Common myeloid progenitor, CD34-positive (primary cell): ENCODE data around the gene DACT2.

Experiments
- CTCF ChIA-PET: fragments of 350-600 bp; sonication (Branson Sonifier 250); formaldehyde crosslinking; loops from one replicate; lab custom pipeline; 2021; ENCODE audit warnings: antibody characterized with exemption; lab: Charles Lee
- POLR2A ChIA-PET: fragments of 350-600 bp; sonication (Branson Sonifier 250); formaldehyde crosslinking; loops from one replicate; lab custom pipeline; 2021; ENCODE audit warnings: antibody characterized with exemption; lab: Charles Lee
- DNase-seq, 3 donors: peaks; one replicate each; pipeline versions ENCODE4 v3.0.0 to v3.0.0-alpha.2; 2013
- H3K27ac ChIP-seq, 2 experiments: 1 replicate in 1 of 2; 2 replicates in 1 of 2; pipeline ENCODE4 v1.7.0; 2013; ENCODE audit warnings: inconsistent platforms in 2 of 2, low read length in 2 of 2, mild to moderate bottlenecking in 2 of 2, low read depth in 1 of 2, moderate library complexity in 1 of 2; ENCODE audit not compliant: severe bottlenecking in 2 of 2, insufficient read depth in 1 of 2, poor library complexity in 1 of 2
- H3K27me3 ChIP-seq, 5 experiments: replicated peaks in 2 of 5; 1 replicate in 3 of 5; 2 replicates in 2 of 5; pipeline versions ENCODE4 v1.6.1 to v1.7.0; 2013; ENCODE audit warnings: low read length in 4 of 5, mild to moderate bottlenecking in 2 of 5, moderate library complexity in 2 of 5, inconsistent platforms in 1 of 5; ENCODE audit not compliant: insufficient read depth in 5 of 5, control insufficient read depth in 4 of 5
- H3K36me3 ChIP-seq, 4 experiments: 1 replicate in 2 of 4; 2 replicates in 2 of 4; pipeline versions ENCODE4 v1.6.1 to v1.7.0; 2013; ENCODE audit warnings: low read length in 3 of 4, control low read depth in 1 of 4, mild to moderate bottlenecking in 1 of 4; ENCODE audit not compliant: control insufficient read depth in 4 of 4, insufficient read depth in 4 of 4
- H3K4me1 ChIP-seq, 4 experiments: 1 replicate in 3 of 4; 2 replicates in 1 of 4; pipeline versions ENCODE4 v1.6.1 to v1.7.1; 2013; ENCODE audit warnings: low read length in 3 of 4, mild to moderate bottlenecking in 3 of 4, control low read depth in 1 of 4, inconsistent platforms in 1 of 4, moderate library complexity in 1 of 4; ENCODE audit not compliant: control insufficient read depth in 4 of 4, insufficient read depth in 4 of 4; ENCODE audit errors: control extremely low read depth in 1 of 4
- H3K4me3 ChIP-seq, 7 experiments: 1 replicate in 4 of 7; 2 replicates in 3 of 7; pipeline versions ENCODE4 v1.5.1 to v1.7.0; 2013; ENCODE audit warnings: mild to moderate bottlenecking in 7 of 7, low read length in 6 of 7, moderate library complexity in 6 of 7, inconsistent platforms in 2 of 7, low read depth in 2 of 7, control low read depth in 1 of 7; ENCODE audit not compliant: insufficient read depth in 4 of 7, control insufficient read depth in 1 of 7; ENCODE audit errors: extremely low read depth in 1 of 7
- H3K9me3 ChIP-seq, 5 experiments: 1 replicate in 4 of 5; 2 replicates in 1 of 5; pipeline versions ENCODE4 v1.6.1 to v1.7.1; 2013; ENCODE audit warnings: low read length in 4 of 5, mild to moderate bottlenecking in 2 of 5, inconsistent platforms in 1 of 5, low read depth in 1 of 5, moderate library complexity in 1 of 5; ENCODE audit not compliant: control insufficient read depth in 4 of 5, insufficient read depth in 2 of 5; ENCODE audit errors: control extremely low read depth in 1 of 5
- WGBS: methylation state at CpG from one replicate; pipeline ENCODE4 v1.1.5; 2013; ENCODE audit not compliant: insufficient coverage; 5-methylcytosine and 5-hydroxymethylcytosine counted together

DACT2 gene

GRCh38 chr6:168343239-168344150, 23.9 kb upstream of the DACT2 start:
- H3K9me3 ChIP-seq = no peaks in the 10 kb centered on the region
- CTCF ChIA-PET = no interaction called here
- H3K27ac ChIP-seq = no peak overlapping the region
- WGBS = 68% methylated on average over 21 of the region's 24 CpGs
- peak in 1 of 3 donors; percentile 9 for DNase-seq
- no peaks in the 10 kb centered on the region for H3K4me1 ChIP-seq
- peaks cover 0 to 62% (median 12%) of the 10 kb centered on the region in 5 experiments for H3K27me3 ChIP-seq
- H3K4me3 ChIP-seq = no peak overlapping the region
- POLR2A ChIA-PET = no interaction called here
- no peaks in the 10 kb centered on the region for H3K36me3 ChIP-seq

DNA sequence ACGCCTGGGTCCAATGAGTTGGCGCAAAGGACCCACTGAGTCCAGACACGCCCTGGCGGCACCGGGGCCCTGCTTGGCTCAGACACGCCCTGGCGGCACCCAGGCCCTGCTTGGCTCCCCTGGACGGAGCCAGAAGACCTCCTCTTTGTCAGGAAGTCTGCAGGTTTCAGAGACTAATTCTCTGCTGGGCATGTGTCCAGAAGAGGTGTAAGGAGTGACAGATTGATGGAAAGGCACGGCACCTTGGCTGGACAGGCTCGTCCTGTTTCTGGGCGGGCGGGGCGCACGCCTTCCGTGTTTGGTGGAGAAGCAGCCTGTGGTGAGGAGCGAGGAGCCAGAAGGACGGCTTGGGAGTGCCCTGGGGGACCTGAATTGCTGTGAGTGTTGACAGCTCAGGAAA, 23.1 kb upstream of the DACT2 start:
- no peaks in the 10 kb centered on the region for H3K9me3 ChIP-seq
- ChIA-PET CTCF (no interaction called here), POLR2A (no interaction called here)
- H3K36me3 ChIP-seq = no peaks in the 10 kb centered on the region
- no peak overlapping the region for H3K27ac ChIP-seq
- WGBS = 87% methylated on average over 17 of the region's 17 CpGs
- DNase-seq = no peak
- H3K4me3 ChIP-seq = no peak overlapping the region
- peaks cover 0 to 54% (median 12%) of the 10 kb centered on the region in 5 experiments for H3K27me3 ChIP-seq
- no peaks in the 10 kb centered on the region for H3K4me1 ChIP-seq

DNA sequence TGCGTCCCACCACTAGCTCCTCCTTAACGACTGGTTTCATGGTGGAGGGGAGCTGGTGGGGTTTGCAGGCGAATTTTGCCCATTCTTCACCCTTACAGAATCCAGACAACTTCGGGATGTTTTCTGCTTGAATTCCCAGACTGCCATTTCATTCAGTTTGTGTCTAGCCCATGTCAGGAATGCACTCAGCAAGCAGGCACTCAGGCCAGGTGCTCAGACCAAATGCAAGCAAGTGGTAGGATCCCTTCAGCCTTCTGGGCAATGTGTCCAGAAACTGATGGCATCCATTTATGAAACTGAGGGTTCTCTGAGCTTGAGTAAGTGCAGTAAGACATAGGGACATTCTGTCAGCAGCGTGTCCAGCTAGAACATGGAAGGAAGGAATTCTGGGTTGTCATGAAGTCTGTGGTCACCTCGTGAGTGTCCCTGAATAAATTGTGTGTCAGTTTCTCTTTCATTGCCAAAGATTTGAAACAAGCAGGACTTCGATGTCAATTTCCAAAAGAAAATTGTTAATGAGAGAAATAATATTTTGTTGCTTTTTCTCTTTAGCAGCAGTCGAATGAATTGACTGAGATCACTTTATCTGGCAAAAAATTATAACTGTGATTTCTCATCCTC, 21.8 kb upstream of the DACT2 start:
- Histone ChIP-seq H3K27me3 (peaks cover 0 to 42% (median 13%) of the 10 kb centered on the region in 5 experiments), H3K27ac (no peak overlapping the region), H3K9me3 (no peaks in the 10 kb centered on the region), H3K4me1 (no peaks in the 10 kb centered on the region), H3K4me3 (no peak overlapping the region), H3K36me3 (no peaks in the 10 kb centered on the region)
- ChIA-PET CTCF (no interaction called here), POLR2A (no interaction called here)
- 76% methylated on average over 5 of the region's 8 CpGs for WGBS
- no peak for DNase-seq

- ChIA-PET POLR2A (no interaction called here), CTCF (no interaction called here)
- no peak for DNase-seq
- Histone ChIP-seq H3K4me1 (no peaks in the 10 kb centered on the region), H3K9me3 (no peaks in the 10 kb centered on the region), H3K27ac (no peak overlapping the region), H3K4me3 (no peak overlapping the region), H3K27me3 (peaks cover 0 to 37% (median 13%) of the 10 kb centered on the region in 5 experiments), H3K36me3 (no peaks in the 10 kb centered on the region)
- 99% methylated on average over 10 of the region's 10 CpGs for WGBS
These were observed 21.2 kb upstream of the DACT2 start for GRCh38 chr6:168340819-168341218.

- 85% methylated on average over 5 of the region's 7 CpGs for WGBS
- H3K4me1 ChIP-seq = no peaks in the 10 kb centered on the region
- ChIA-PET POLR2A (no interaction called here), CTCF (no interaction called here)
- peaks cover 0 to 24% (median 10%) of the 10 kb centered on the region in 5 experiments for H3K27me3 ChIP-seq
- no peaks in the 10 kb centered on the region for H3K36me3 ChIP-seq
- H3K27ac ChIP-seq = no peak overlapping the region
- H3K4me3 ChIP-seq = no peak overlapping the region
- no peak for DNase-seq
- H3K9me3 ChIP-seq = no peaks in the 10 kb centered on the region
These were observed 19.2 kb upstream of the DACT2 start for GRCh38 chr6:168338777-168339176.

DNA sequence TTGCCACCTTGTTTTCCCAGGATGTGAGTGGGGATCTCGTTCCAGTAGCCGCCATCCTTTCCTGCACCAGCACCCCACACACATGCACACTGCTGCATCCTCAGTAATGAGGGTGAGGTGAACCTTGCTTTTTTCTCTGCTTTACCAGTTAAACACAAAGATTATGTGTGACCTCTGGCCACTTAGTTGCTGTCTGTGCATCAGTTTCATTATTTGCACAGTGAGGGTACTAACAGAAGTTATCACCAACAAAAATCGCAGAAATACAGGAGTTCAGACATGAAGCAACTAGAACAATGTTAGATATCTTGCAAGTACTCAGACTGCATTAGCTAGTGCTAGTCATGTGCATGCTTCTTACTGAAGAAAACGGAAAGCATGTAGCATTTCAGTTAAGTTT, 17.4 kb upstream of the DACT2 start:
- 92% methylated on average over 2 of the region's 4 CpGs for WGBS
- no peaks in the 10 kb centered on the region for H3K36me3 ChIP-seq
- CTCF ChIA-PET = no interaction called here
- no peak for DNase-seq
- no peak overlapping the region for H3K27ac ChIP-seq
- POLR2A ChIA-PET = no interaction called here
- H3K9me3 ChIP-seq = no peaks in the 10 kb centered on the region
- H3K4me3 ChIP-seq = no peak overlapping the region
- peaks cover 0 to 14% (median 7%) of the 10 kb centered on the region in 5 experiments for H3K27me3 ChIP-seq
- no peaks in the 10 kb centered on the region for H3K4me1 ChIP-seq

DNA sequence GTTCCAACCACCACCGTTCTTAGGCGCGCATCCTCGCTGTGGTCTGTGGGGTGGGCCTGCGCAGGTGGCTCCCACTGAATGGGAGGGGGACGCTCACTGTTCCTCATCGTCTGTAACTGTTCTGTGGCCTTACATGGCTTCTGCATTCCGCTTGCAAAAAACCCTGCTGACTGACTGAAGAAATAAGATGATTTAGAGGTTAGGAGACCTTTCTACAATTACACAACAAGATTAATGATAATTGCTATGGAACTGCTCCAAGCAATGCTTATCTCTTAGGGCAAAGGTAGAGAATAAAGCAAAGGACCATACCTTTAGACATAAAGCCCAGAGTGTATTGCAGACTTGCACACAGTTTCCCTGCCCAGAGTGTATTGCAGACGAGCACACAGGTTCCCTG, 14.4 kb upstream of the DACT2 start:
- H3K4me3 ChIP-seq = no peak overlapping the region
- CTCF ChIA-PET = no interaction called here
- peaks cover 0 to 2% (median 0%) of the 10 kb centered on the region in 5 experiments for H3K9me3 ChIP-seq
- no peaks in the 10 kb centered on the region for H3K4me1 ChIP-seq
- DNase-seq = no peak
- 96% methylated on average over 6 of the region's 9 CpGs for WGBS
- H3K36me3 ChIP-seq = no peaks in the 10 kb centered on the region
- POLR2A ChIA-PET = no interaction called here
- H3K27ac ChIP-seq = no peak overlapping the region
- H3K27me3 ChIP-seq = peaks cover 0 to 22% (median 7%) of the 10 kb centered on the region in 5 experiments
